RKO (cell line): ENCODE results near the gene MED13L.

Source experiments
- DNase-seq: peaks from one replicate; pipeline ENCODE4 v3.0.0-alpha.2; 2016; ENCODE audit warnings: low spot score

MED13L gene

DNA sequence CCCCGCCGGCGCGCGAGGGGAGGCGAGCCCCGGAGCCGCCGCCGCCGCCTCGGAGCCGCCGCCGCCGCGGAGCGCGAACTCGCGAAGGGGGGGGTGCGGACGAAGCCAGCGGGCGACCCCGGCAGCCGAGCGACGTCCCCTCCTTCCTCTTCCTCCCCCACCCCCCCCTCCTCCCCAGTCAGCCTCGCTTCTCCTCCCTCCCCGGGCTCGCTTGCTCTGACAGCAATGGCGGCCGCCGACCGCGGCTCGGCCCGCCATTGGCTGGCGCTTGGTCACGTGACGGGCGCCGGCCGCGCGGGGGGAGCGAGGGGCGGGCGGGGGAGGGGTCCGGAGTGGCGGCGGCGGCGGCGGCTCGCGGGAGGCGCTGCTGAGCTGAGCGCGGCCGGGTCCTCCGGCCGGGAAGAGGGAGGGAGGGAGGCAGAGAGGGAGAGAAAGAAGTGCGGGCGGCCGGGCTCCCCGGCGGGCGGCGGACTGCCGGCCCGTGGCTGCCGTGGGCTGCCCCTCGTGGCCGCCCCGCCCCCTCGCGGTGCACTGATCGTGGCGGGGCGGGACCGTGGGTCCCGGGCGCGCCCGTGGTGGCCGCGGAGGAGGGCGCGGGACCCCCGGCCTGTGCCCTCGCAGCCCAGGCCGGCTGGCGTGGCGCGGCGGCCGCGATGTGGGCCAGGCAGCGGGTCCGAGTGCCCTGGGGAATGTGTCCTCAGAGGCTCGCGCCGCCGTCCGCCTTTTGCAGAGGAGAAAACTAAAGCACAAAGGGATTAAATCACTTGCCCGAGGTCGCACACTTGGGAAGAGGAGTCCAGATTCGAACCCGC lies at the start of gene MED13L:
Gene MED13L, minus strand, starts transcription at position 227 of the 812 bp plus-strand sequence. CDS start 562 bp downstream, outside the sequence.
- peak; percentile 83 for DNase-seq

GRCh38 chr12:116325336-116325664 lies 47.8 kb upstream of the MED13L start:
- no peak for DNase-seq

- no peak for DNase-seq
Measured at GRCh38 chr12:116324654-116325335, 47.3 kb upstream of the MED13L start.

- no peak for DNase-seq
Measured at GRCh38 chr12:116323406-116324386, 46.2 kb upstream of the MED13L start.

DNA sequence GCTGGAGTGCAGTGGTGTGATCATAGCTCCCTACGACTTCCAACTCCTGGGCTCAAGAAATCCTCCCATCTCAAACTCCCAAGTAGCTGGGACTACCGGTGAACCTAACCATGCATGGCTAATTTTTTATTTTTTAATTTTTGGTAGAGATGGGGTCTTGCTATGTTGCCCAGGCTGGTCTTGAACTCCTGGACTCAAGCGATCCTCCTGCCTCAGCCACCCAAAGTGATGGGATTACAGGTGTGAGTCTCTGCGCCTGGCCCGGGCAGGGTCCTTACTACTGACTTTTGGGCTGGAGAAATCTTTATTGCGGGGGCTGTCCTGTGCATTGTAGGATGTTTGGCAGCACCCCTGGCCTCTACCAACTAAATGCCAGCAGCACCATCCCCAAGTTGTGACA lies 44.4 kb upstream of the MED13L start:
- no peak for DNase-seq

GRCh38 chr12:116320791-116321217 lies 43.3 kb upstream of the MED13L start:
- no peak for DNase-seq

DNA sequence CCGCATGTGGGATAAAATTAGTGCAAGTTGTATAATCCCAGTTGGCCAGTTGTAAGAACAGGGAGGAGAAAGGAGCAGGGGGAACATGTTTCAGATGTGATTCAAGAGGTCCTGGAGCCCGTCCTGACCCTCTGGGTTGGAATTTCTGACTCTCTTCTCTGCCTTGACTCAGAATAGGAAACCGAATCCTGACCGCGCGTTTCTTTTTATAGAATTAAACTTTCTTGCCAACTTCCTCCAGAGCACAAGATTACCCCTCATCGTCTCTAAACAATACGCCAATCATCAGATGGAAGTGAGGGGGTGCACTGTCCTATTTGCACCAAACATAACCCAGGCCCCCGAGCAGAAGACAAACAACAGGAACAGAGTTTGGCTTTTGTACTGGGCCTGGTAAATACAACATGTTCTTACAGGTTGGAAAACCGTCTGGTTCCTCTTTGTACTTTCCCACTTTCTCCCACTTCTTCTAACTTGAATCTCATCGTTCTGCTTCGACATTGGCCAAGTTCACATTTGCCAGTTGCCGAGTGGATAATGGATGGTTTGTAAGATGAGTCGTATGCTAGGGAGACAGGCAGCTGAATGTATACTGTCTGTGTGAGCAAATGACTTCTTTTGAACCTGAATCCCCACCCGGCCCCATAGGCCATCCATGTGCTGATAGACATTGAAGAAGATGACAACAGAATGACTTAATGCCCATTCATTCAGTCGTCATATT lies 42.6 kb upstream of the MED13L start:
- DNase-seq, result no peak

- DNase-seq, result no peak
Measured at GRCh38 chr12:116319233-116319897, 41.9 kb upstream of the MED13L start.

DNA sequence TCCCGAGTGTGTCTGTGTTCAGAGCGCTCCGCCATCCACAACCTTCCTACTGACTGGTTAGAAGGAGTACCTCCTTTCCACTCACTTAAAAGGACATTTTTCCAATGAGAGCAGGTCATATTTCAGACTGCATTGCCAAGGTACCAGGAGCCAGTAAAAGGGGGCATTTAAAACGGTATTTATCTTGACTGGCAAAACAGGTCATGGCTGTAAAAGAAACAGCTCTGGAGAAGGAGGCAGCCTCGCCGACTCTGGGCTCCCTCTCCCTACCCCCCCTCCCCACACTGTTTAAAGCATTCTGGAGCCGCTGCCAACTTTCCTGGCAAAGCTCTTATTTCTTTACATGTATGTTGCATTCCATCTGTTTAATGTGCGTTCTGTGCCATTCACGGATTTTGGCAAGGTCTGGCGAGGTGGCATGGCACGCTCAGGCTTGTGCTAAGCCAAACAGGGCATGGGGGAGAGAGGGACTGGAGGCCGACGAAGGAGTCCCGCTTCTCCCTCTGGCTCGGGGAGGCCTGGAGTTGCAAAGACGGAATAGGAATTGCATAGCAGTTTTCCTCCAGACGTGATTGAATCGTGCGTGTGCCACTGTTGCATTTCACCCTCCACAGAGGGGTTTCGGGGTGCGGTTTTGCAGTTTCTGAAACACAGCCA lies 41.2 kb upstream of the MED13L start:
- no peak for DNase-seq

GRCh38 chr12:116317986-116318575 lies 40.6 kb upstream of the MED13L start:
- no peak for DNase-seq

DNA sequence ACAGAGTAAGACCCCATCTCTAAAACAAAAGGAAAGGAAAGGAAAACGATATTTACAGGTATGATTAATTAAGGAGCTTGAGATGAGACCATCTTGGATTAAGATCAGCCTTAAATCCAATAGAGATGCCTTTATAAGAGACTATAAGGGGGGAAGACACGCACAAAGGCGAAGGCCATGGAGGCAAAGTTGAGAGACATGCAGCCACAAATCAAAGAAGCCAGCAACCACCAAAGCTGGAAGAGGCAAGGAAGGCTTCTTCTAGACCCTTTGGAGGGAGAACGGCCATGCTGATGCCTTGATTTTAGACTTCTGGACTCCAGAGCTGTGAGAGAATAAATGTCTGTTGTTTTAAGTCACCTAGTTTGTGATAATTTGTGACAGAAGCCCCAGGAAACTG lies 39.6 kb upstream of the MED13L start:
- no peak for DNase-seq

DNA sequence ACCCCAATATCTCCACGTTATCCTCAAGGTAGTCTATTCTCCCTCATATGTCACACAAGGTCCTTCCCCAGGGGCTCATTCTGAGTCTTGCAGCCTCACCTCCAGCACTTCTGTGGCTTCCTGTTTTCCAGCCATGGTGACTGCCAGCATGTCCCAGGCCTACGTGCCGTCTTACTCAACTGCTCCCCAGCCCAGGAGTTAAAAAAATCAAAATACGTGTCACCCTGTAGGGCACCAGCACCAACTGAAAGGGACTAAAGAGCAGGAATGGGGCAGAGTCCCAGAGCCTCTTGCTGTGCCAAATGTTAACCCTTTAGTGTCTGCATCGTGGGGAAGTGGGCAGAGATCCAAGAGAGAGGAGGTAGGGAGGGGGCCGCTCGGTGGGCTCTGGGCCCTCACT lies 37.0 kb upstream of the MED13L start:
- DNase-seq, result no peak

DNA sequence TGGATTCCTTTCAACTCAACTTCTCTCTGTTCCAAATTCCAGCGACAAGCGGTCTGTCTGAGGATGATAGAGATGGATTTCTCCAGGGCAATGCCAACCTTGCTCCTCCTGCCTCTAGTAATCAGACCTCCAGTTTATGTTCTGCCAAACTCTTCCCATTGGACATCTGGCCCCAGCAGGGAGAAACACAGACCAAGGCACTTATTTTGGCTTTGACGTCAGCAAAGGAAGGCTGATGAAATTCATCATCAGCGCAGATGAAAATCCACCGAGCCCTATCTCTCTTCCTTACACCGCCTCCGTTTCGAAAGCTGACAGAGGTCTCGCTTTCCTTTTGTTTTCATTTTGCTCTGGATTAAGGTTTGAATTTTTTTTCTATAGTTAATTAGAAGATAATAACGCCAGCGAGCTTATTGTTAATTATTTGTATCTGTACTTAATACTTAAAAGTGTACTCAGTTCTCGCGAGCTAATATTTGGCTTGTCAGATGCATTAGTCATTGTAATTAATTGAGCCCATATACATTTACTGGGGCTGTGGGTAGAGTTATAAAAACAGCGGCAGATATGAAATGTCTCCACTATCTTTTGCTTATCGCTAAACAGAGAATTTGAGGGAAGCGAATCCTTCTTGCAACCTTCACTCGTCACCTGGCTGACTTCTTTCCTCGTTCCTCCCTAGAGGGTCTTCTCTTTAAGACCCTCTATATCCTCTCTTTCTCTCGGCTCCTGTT lies 35.9 kb upstream of the MED13L start:
- DNase-seq, result no peak

DNA sequence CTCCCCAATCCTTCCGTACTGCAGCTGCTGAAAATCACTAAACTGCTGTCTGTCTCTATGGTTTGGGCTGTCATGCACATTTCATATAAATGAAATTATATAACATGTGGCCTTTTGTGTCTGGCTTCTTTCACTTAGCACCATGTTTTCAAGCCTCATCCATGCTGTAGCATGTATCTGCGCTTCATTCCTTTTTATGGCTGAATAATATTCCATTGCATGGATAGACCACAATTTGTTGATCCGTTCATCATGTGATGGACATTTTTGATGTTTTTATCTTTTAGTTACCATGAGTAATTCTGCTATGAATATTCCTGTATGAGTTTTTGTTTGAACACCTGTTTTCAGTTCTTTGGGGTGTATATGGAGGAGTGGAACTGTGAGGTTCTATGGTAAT lies 32.6 kb upstream of the MED13L start:
- no peak for DNase-seq

- no peak for DNase-seq
Measured at GRCh38 chr12:116309343-116309742, 31.9 kb upstream of the MED13L start.

DNA sequence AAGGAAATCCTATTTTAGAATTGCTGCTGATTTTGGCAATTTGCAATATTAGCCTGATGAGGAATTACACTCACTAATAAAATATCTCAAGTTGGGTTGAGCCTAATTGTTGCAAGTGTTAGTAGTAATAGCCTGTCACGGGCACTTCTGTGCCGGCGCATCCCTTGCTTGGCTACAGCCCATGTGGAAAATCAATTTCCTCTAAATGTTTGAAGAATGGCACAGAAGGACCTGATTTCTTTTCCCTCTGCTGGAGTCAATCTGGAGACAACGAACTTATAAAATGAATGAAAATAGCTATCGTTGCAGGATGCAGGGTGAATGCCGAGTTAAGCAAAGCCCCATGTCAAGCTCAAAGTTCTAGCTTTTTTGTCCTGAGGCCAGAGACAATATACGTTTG lies 31.2 kb upstream of the MED13L start:
- DNase-seq, result no peak

DNA sequence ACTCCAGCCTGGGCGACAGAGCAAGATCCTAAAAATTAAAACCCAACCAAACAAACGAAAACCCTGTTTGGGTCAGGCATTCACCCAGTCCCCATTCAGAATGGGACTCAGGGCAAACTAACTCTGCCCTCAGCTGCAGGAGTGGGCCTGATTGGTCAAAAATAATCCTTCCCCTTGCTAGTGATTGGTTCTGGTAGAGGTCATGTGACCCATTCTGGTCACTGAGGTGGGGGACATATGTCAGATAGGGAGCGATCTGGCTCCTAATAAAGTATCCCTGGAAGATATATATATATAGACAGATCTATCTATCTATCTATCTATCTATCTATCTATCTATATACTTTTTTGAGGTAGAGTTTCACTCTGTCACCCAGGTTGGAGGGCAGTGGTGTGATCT lies 29.5 kb upstream of the MED13L start:
- no peak for DNase-seq

GRCh38 chr12:116306506-116306905 lies 29.0 kb upstream of the MED13L start:
- no peak for DNase-seq

DNA sequence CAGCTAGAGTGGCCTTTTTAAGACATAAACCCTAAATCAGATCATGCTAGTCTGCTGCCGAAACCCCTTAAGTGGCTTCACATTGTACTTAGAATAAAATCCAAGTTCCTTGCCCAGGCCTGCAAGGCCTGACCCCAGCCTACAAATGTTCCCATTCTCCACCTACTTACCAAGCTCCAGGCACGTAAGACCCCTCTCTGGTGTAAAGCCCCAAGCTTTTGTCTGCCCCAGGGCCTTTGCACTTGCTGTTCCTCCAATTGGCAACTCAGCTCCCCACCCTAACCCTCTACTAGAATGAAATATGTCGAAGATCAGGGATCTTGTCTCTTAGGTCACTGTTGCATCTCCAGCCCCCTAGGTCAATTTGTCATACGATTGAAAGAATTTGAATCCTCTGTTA lies 27.1 kb upstream of the MED13L start:
- no peak for DNase-seq

- no peak for DNase-seq
Measured at GRCh38 chr12:116303929-116304328, 26.4 kb upstream of the MED13L start.
